ENCODE results near the gene GRAMD1C. TPM values are rescaled to one million over a fixed set of nuclear protein-coding genes. Genes with fewer than 3 reads are reported as not detected.

Gene GRAMD1C
- total RNA-seq, 1 donor from 2014 or later, result 5.0 TPM

DNA sequence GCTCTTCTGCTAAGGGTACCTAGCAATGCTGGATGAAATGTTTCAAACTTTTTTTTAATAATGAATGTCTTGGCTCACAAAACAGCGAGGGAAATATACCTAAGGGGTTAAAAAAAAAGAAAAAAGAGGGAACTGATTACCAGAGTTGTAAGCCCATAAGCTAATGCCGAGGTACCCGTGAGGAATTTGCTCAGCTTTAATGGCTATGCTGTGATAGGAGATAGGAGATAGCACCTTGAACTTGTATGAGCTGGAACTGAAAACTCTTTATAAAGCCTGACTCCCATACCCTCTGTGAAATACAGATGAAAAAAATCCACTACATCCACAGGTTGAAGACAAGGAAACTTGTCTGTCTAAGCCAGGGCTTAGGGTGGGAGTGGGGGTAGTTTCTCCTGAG is 13.9 kb downstream of the GRAMD1C start:
- no peak for ATAC-seq

DNA sequence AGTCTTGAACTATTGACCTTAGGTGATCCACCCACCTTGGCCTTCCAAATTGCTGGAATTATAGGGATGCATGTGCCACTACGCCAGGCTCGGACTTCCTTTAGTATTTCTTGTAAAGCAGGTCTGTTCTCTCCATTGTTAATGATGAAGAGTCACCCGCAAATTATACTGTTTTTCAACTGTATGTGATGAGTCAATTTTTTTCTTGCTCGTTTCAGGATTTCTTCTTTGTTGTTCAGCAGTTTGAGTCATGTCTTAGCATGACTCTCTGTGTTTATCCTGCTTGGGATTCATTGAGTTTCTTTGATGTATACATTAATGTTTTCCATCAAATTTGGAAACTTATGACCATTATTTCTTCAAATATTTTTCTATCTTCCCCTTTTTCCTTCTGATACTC is 28.9 kb downstream of the GRAMD1C start:
- ATAC-seq, result peak; percentile 97

DNA sequence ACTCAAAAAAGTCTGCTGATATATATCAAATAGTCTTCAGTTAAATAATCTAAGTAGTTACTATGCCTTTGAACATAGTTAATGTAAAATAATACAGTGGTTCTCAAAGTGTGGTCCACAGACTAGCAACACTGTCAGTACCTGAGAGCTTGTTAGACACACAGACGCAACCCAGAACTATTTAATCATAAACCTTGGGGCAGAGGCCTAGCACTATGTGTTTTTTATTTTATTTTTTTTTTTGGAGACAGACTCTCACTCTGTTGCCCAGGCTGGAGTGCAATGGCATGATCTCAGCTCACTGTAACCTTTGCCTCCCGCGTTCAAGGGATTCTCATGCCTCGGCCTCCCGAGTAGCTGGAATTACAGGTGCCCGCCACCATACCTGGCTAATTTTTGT is 34.7 kb downstream of the GRAMD1C start:
- no peak for ATAC-seq

DNA sequence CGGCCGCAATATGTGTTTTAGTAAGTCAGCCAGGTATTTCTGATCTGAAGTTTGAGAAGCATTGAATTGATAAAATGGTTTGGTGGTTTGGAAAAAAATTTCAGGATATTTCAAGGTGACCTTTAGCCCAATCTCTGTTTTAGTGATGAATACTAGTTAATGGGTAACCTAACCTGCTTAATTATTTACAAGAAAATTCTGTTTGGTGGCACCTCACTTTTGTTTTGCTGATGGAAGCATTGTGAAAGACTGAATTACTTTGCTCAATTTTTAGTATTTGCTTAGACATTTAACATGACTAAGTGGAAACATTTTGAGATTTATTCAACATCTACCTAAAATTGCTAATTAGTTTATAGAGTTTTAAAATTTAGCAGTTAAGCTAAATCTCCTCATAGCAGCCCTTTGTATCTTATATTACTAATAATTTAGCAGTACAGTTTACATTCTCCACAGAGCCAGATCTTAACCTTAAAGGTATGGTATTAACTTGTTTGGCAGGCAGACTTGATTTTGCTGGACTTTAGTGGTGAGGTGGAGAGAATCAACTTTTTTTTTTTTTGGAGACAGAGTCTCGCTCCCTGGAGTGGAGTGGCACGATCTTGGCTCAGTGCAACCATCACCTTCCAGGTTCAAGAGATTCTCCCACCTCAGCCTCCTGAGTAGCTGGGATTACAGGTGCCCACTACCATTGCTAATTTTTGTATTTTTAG is 35.4 kb downstream of the GRAMD1C start:
- ATAC-seq, result no peak

DNA sequence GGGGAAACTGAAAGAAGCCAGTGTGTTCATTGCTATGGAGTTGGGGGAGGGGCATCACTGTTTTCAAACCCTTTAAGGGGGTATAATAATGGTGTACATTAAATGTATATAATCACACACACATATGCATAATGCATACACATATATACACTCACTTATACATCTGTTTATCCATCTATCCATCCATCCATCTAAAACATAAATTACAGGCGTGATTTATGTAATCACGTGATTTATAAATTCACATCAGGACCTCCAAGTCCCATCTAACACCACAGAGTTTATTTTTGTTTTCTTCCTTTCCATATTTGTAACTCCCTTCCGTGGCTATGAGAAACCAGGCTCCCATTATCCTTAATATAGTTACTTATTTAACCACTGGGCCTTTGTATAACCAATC is 39.8 kb downstream of the GRAMD1C start:
- ATAC-seq, result no peak

DNA sequence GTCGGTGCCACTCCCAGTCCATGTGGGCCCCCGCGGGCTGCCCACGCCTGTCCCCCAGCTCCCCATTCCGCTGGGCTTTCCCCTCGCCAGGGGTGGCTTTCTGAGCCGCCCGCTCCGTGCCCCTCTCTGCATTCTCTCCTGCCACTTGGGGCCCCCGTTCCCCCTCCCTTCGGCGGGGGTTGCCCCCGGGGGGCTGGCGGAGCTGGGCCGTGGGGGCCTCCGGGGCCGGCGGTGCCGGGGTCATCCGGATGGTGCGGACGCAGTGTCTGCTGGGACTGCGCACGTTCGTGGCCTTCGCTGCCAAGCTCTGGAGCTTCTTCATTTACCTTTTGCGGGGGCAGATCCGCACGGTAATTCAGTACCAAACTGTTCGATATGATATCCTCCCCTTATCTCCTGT is 46.5 kb downstream of the GRAMD1C start:
- no peak for ATAC-seq

DNA sequence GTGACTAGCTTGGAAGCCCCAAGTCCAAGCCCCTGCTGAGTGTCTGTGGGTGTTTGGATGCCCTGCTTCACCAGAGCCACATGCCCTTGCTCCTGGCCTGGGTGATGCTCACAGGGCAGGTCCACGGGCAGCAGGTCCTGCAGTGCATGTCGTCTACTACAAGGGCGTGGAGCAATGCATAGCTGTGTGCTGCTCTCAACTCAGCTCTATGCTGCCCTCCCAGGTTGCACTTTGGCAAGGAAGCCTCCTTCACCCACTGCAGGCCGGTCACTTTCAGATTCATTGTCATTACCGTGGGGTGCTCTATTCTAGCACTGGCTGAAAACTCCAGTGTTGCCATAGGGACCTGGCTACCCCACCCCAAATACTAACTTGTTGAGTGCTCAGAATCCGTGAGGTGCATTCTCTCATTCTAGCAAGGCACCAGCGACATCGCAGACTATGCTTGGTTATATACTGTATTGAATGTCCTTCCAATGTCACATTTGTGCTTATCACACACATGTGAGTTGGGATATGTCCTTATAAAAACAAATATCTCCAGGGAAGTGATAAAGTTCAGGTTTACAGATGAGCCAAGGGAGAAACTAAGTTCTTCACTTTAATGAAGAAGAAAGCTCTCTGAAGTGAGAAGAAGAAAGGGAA is 51.8 kb downstream of the GRAMD1C start:
- peak; percentile 76 for ATAC-seq

DNA sequence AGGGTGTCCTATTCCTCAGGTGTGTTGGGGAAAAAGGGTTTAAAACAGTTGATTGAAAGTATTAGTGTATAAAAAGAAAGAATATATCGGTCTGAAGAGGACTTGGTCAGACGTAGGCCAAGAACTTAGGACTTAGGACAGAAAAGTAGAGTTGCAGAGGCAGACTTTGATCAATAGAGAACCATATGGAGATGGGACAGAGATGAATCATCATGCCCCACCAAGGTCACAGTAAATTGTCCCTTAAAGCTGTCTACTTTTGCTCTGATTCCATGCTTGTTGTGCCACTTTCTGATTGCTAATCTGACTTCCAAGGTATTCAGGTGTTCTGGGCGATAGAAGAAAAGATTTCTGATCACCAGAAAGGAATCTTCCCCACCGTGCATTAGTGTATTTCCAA is 56.3 kb downstream of the GRAMD1C start:
- no peak for ATAC-seq

DNA sequence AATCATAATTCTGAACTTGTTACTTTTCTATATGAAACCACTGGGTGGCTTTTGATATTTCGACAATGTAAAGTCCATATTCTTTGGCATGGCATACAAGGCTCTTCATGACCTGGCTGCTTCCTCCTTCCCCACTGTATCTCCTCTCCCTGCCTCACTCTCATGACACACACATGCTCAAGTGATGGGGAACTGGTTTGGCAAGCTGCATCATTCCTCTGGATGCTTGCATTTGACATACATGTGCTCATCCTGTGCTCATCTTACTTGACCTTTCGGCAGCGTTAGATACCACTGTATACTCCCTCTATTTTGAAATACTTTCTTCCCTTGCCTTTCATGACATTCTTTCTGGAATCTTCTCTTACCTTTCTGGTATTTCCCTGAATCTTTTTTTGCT is 57.4 kb downstream of the GRAMD1C start:
- ATAC-seq, result peak; percentile 77

DNA sequence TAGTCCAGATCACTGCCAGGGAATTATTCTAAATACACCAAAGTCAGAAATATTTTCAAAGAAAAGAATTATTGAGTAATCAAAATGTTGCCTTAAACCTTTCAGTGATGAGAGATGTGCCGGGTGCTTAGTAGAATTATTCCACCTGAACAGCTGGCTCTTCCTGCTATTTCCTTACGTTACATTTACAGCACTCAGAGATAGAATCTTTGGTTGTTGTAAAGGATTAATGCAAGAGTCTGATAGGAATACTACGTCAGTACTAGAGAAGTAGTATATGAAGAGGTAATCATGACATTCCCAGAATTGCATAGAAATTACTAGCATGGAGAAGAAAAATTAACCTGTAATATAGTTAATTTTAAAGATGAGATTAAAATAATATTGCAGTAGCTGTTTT is 58.3 kb downstream of the GRAMD1C start:
- no peak for ATAC-seq

DNA sequence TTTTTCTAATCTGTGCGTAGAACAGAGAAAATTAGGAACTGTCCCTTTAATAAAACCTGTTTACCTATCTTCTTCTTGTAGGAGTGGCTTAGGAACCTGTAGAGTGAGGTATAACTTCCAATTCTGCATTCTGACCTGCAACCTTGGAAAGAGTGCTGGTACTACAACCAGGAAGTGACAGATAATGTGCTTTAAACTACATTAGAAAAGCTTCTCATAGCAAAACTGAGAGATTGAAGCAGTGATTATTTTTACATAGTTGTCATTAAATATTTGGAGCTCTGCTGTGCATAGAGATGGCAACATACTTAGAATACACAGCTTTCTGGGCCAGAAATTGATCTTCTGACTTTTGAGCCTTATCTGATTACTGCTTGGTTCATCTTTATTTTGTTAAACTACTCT is 58.8 kb downstream of the GRAMD1C start:
- peak; percentile 97 for ATAC-seq

DNA sequence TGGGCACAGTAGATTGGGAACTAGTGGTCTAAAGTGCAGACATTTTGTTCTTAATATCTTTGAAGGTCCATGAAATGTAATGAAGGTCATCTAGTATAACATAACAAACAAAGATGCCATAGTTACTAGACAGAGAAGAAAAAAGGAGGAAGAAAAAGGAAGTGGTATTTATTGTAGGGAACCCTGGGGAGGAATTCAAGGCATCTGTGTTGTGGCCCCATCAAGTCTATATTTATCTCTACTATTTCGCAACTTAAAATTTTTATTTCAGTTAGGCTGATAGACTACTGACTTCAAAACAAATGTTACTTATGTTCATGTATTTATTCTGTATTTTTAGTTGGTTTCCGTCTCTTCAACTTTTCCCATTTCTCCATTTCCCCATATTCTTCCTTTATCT is 60.3 kb downstream of the GRAMD1C start:
- ATAC-seq, result no peak

DNA sequence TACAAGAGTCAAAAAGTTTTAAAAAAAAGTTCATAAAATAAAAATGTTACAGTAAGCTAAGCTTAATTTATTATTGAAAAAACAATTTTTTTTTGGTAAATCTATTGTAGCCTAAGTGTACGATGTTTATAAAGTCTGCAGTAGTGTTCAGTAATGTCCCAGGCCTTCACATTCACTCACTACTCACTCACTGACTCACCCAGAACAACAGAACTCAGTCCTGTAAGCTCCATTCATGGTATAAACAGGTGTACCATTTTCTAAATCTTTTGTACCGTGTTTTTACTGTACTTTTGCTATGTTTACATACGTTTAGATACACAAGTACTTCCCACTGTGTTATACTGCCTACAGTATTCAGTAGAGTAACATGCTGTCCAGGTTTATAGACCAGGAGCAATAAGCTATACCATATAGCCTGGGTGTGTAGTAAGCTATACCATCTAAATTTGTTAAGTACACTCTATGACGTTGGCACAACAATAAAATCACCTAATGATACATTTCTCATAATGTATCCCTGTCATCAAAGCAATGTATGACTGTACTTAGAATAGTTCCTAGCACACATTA is 68.1 kb downstream of the GRAMD1C start:
- ATAC-seq, result no peak

DNA sequence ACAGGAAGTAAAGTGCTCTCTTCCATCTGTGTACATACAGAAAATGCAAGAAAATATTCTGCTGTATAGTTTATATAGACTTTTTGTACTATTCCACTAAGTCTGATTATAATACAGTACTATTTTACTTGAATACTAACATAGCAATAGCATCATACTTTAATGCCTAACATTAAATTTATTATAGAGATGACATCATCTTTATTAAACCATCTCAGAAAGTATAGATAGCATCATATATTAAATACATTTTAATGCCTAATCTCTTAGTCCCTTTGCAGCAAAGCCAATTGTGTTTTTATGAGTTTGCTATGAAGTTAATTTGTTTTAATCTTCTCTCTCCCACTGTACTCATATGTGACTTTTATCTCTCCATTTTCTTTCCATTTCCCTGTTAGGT is 69.5 kb downstream of the GRAMD1C start:
- no peak for ATAC-seq

DNA sequence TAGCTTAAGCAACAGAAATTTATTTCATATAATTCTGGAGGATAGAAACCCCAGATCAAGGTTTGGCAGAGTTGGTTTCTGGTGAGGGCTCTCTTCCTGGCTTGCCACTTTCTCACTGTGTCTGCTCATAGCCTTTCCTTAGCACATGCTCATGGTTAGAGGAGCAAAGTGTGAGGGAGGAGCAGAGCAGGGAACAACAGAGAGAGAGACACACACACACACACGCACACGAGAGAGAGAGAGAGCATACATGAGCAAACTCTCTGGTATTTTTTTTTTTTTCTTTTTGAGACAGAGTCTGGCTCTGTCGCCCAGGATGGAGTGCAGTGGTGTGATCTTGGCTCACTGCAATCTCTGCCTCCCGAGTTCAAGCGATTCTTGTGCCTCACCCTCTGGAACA is 72.4 kb downstream of the GRAMD1C start:
- ATAC-seq, result no peak

DNA sequence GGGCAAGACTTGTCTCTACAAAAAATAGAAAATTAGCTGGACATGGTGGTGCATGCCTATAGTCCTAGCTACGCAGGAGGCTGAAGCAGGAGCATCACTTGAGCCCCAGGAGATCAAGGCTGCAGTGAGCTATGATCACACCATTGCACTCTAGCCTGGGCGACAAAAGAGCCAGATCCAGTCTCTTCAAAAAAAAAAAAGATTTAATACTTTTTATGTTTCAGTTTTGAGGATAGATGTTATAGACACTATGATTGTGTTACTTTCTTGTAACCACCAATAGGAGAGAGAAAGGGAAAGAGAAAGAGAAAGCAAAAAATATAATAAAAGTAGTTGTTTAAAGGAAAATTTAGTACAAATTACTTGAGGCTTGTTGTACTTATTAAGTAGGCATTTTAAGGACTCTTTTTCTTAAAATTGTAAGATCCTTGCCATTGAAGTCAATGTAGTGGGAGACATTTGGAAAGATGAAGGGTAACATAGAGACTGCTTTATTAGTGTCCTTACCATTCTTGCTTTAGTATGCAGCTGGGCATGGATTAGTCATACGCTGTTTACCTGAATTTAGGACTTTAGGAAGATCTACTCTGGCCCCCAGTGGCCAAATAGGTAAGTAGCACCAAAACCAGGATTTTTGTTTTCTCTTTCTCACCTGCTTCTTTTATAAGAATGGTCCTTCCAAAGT is 74.1 kb downstream of the GRAMD1C start:
- ATAC-seq, result peak; percentile 96

DNA sequence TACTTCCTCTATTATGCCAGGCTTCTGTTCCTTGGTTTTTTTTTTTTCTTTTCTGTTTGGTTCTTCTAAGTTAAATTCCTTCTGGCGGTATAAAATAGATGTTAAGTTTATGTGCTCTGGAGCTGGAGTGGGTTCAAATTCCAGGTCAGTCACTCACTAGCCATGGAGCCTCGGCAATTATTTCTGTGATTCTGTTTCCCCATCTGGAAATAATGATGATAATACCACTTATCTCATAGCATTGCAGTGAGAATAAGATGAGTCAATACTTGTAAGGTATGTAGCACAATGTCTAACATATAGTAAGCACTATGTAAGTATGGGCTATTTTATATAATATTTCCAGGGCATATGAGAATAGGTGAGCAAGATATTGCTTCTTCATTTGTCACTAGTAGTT is 76.1 kb downstream of the GRAMD1C start:
- ATAC-seq, result no peak

DNA sequence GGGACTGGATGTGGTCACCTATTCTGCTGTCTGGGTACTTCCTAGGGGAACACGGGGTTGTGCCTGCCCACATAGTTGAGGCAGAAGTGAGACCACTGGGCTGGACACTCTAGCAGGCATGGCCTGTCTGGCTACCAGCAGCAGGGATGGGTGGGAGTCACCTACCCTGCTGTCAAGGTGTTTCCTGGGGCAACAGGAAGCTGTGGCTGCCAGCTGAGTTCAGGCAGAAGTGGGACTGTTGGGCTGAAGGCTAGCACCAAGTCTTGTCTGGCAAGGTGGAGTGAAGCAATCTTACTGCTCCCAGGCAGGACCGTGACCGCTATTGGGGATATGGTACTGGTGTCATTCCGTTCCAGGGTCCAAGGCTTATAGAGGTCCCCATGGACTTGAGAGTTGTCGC is 89.0 kb downstream of the GRAMD1C start:
- no peak for ATAC-seq

DNA sequence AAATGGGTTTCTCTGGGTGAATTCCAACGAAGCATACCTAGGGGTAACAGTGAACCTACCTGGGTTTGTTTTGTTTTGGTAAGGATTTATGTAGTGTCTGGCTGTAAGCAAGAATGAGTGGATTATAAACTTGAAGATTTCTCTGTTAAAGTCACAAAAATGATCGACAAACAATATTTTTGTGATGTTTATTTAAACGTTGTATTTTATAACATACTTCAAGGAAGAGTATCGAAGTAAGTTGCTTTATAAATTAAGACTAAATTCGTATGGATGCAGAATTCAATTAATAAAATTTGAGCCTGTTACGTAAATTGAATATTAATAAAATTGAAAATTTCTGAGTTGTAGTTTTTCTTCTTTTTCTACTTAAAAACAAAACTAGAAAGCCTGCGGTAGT is 108.2 kb downstream of the GRAMD1C start:
- ATAC-seq, result no peak

DNA sequence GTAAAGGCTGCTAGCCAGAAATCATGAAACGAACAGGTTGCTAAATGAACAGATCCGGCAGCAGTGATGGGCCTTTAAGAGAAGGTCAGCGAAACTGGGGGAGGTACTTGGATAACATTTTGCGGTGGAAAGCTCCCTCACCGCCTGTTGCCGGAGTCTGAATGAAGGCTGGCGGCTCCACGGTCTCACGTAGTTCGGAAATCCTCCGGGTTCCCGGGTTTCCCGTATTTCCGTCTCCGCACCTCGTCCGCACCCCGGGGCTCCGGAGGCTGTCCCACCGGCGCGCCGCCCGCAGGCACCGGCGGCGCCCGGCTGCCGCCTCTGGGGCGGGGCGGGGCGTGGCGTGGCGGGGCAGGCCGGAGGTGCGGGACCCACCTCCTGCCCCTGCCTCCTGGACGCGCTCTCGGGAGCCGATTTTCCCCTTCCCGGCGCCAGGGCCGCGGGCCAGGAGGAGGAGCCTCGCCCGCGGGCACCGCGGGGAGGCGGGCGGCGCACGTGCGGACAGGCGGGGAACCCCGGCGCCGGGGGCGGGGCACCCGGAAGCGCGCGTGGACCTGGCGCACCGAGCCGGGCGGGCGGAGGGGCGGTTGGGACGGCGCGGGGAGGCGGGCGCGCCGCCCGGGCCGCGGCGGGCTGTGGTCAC is 108.9 kb downstream of the GRAMD1C start, which contains the start of gene ZDHHC23:
Gene ZDHHC23 (plus strand): TSS at position 642 of the 643 bp plus-strand sequence. CDS start 790 bp downstream, outside the sequence.
- ATAC-seq, result peak; percentile 83

DNA sequence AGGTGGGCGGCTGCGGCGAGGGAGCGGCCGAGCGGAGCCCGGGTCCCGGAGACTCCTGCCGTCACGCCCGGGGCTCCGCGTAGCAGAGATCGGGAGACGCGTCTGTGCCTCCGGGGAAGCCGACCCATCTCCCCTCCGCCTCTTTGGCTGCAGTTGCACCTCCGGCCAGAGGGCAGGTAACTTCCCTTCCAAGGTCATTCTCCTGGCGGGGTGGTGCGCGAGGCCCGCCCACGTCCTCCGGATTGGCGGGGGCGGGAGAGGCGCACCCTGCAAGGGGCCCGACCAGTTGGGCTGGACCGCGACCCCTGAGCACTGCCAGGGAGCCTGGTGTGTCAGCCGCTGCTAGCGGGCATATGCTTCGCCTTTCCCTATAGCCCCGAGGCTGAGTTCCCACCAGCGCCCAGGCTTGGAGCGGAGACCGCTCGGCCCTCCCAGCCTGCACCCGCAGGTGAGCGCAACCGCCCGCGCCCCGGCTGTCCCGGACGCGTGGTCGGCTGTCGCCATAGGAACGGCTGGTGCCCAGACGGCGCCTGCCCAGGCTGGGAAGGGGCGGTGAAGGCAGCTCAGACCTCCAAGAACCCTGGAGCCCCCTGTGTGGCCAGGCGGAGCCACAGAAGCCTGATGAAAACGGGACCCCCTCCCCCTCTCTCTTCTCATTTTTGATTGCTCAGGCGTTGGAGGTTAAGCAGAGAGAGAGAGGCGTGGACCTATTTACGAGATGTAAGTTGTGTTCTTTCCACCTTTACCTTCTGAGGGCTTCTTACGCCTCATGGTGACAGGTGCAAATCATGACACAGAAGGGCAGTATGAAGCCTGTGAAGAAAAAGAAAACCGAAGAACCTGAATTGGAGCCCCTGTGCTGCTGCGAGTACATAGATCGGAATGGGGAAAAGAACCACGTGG is 109.7 kb downstream of the GRAMD1C start:
- peak; percentile 41 for ATAC-seq

DNA sequence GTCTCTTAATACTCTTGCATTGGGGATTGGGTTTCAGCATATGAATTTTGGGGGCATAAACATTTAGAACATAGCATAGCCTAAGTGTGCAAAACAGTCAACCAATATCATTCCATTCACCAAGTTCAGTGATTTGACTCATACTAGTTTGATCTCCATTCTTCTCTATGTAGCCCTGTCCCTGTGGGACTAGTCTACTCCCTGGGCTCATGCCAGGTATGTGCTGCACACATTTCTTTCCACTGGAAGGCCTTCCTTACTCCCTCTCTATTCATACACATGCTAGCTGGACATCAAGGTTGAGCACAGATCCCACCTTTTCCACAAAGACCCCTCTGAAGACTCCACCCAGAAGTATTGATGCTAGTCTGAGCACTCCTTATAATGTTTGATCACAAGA is 114.3 kb downstream of the GRAMD1C start:
- no peak for ATAC-seq
